ENCODE data around the gene AMIGO3. TPM values are rescaled to one million over a fixed set of nuclear protein-coding genes. Genes with fewer than 3 reads are reported as not detected.

AMIGO3 gene
- total and polyA plus RNA-seq, 10 of the 15 experiments (the other 5 are each of a cell fraction or from before 2014, with no cell fraction given): 0.07 to 1.3 (median 0.44) TPM; not detected in 3

DNA sequence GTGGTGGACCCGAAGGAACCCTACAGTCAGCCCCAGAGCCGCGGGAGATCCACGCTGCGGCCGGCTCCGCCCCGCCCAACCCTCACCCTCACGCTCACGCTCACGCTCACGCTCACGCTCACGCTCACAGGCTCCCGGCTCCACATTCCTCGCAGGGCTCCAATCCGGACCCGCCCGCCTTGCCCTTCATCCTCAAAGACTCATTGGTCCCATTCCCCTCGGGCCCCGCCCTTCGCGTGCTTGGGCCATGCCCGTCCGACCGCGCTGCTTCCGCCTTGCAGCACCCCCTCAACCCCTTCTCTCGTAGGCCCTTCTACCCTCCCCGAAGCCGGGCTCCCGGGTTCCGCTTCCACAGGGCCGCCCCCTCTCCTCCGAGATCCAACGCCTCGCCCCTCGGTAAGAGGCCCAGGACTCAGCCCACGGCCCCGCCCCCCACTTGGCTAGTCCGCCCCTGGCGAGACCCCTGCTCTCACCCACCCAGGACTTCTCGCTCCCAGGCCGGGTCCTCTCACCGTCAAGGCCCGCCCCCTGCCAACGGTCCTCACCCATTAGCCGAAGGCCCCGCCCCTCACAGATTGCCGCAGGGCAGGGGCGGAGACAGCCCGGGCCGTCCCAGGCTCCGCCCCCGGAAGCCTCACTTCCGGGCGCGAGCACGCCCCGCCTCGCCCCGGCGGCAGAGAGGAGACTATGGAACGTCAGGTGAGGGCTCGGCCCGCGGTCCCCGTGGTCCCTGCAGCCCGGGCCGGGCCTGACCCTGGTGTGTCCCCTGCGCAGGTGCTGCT lies 45.6 kb downstream of the AMIGO3 start, which contains the start of gene APEH (continued):
- TF ChIP-seq, protein P1, sequence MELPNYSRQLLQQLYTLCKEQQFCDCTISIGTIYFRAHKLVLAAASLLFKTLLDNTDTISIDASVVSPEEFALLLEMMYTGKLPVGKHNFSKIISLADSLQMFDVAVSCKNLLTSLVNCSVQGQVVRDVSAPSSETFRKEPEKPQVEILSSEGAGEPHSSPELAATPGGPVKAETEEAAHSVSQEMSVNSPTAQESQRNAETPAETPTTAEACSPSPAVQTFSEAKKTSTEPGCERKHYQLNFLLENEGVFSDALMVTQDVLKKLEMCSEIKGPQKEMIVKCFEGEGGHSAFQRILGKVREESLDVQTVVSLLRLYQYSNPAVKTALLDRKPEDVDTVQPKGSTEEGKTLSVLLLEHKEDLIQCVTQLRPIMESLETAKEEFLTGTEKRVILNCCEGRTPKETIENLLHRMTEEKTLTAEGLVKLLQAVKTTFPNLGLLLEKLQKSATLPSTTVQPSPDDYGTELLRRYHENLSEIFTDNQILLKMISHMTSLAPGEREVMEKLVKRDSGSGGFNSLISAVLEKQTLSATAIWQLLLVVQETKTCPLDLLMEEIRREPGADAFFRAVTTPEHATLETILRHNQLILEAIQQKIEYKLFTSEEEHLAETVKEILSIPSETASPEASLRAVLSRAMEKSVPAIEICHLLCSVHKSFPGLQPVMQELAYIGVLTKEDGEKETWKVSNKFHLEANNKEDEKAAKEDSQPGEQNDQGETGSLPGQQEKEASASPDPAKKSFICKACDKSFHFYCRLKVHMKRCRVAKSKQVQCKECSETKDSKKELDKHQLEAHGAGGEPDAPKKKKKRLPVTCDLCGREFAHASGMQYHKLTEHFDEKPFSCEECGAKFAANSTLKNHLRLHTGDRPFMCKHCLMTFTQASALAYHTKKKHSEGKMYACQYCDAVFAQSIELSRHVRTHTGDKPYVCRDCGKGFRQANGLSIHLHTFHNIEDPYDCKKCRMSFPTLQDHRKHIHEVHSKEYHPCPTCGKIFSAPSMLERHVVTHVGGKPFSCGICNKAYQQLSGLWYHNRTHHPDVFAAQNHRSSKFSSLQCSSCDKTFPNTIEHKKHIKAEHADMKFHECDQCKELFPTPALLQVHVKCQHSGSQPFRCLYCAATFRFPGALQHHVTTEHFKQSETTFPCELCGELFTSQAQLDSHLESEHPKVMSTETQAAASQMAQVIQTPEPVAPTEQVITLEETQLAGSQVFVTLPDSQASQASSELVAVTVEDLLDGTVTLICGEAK (IDR thresholded peaks at IDR 0.05; ENCODE audit: borderline replicate concordance): peak; percentile 95
- TF ChIP-seq MTA2 (IDR thresholded peaks at IDR 0.05; ENCODE audit: low read depth): 0 out of 2 replicates have a peak, but pooled peaks have one; percentile 42
- TF ChIP-seq ATF7 (IDR thresholded peaks at IDR 0.05; ENCODE audit: low read depth): peak; percentile 66
- TF ChIP-seq BRCA1 (IDR thresholded peaks at IDR 0.05; ENCODE audit: low read depth, low read length): no peak
- TF ChIP-seq NRF1 (conservative IDR thresholded peaks at IDR 0.05; ENCODE audit: low read depth, low read length): peak; percentile 15; the same call in 1 of the 2 replicates
- TF ChIP-seq CBX5 (IDR thresholded peaks at IDR 0.05; ENCODE audit: low read depth): no peak
- no peak for TF ChIP-seq LARP7 (IDR thresholded peaks at IDR 0.05)
- no peak for TF ChIP-seq HSF1 (IDR thresholded peaks at IDR 0.05; ENCODE audit: low read depth, low read length)
- TF ChIP-seq IKZF1 (conservative IDR thresholded peaks at IDR 0.05): peak; percentile 49
- no peak; the same call in none of the 2 replicates for TF ChIP-seq DPF2 (IDR thresholded peaks at IDR 0.05)
- TF ChIP-seq CUX1 (IDR thresholded peaks at IDR 0.05; ENCODE audit: insufficient replicate concordance, low read depth, low read length): no peak
- TF ChIP-seq SMARCA5 (IDR thresholded peaks at IDR 0.05): 0 out of 2 replicates have a peak, but pooled peaks have one; percentile 31
- TF ChIP-seq MEF2A (IDR thresholded peaks at IDR 0.05; ENCODE audit: insufficient read depth, low read depth, low read length): no peak
- TF ChIP-seq, protein P2, sequence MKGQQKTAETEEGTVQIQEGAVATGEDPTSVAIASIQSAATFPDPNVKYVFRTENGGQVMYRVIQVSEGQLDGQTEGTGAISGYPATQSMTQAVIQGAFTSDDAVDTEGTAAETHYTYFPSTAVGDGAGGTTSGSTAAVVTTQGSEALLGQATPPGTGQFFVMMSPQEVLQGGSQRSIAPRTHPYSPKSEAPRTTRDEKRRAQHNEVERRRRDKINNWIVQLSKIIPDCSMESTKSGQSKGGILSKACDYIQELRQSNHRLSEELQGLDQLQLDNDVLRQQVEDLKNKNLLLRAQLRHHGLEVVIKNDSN (IDR thresholded peaks at IDR 0.05; ENCODE audit: borderline replicate concordance, extremely low read length, insufficient read depth, low read depth, low read length): no peak
- TF ChIP-seq, protein P3, sequence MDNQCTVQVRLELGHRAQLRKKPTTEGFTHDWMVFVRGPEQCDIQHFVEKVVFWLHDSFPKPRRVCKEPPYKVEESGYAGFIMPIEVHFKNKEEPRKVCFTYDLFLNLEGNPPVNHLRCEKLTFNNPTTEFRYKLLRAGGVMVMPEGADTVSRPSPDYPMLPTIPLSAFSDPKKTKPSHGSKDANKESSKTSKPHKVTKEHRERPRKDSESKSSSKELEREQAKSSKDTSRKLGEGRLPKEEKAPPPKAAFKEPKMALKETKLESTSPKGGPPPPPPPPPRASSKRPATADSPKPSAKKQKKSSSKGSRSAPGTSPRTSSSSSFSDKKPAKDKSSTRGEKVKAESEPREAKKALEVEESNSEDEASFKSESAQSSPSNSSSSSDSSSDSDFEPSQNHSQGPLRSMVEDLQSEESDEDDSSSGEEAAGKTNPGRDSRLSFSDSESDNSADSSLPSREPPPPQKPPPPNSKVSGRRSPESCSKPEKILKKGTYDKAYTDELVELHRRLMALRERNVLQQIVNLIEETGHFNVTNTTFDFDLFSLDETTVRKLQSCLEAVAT (IDR thresholded peaks at IDR 0.05): no peak

All from GM12878 (cell line).